Duodenal mucosa (tissue), 2 donors: ENCODE data around the gene IRAK2.
"Not testable (repeated sequence)": the region's sequence is repeated elsewhere in the genome, so short reads cannot be mapped to it uniquely, and the experiment has no call there.

Experiments
- H3K27ac ChIP-seq: one replicate; pipeline ENCODE4 v1.7.0; 2013; ENCODE audit warnings: low read depth, low read length
- H3K27me3 ChIP-seq, 2 donors: one replicate each; pipeline ENCODE4 v1.7.0; 2013; ENCODE audit warnings: low read length in 2 of 2, control low read depth in 1 of 2; ENCODE audit not compliant: insufficient read depth in 2 of 2, control insufficient read depth in 1 of 2
- H3K36me3 ChIP-seq, 2 donors: one replicate each; pipeline ENCODE4 v1.7.0; 2013; ENCODE audit warnings: low read length in 2 of 2, control low read depth in 1 of 2; ENCODE audit not compliant: insufficient read depth in 2 of 2, control insufficient read depth in 1 of 2
- H3K4me1 ChIP-seq, 2 donors: one replicate each; pipeline ENCODE4 v1.7.0; 2013; ENCODE audit warnings: low read length in 2 of 2, control low read depth in 1 of 2; ENCODE audit not compliant: insufficient read depth in 2 of 2, control insufficient read depth in 1 of 2
- H3K4me3 ChIP-seq, 2 donors: one replicate each; pipeline ENCODE4 v1.7.0; 2013; ENCODE audit warnings: low read length in 2 of 2, low read depth in 1 of 2
- H3K9ac ChIP-seq, 2 donors: one replicate each; pipeline ENCODE4 v1.7.0; 2013; ENCODE audit warnings: low read length in 2 of 2, low read depth in 1 of 2
- H3K9me3 ChIP-seq, 2 donors: one replicate each; pipeline ENCODE4 v1.7.0; 2013; ENCODE audit warnings: low read length in 2 of 2, control low read depth in 1 of 2; ENCODE audit not compliant: control insufficient read depth in 1 of 2

Gene IRAK2

DNA sequence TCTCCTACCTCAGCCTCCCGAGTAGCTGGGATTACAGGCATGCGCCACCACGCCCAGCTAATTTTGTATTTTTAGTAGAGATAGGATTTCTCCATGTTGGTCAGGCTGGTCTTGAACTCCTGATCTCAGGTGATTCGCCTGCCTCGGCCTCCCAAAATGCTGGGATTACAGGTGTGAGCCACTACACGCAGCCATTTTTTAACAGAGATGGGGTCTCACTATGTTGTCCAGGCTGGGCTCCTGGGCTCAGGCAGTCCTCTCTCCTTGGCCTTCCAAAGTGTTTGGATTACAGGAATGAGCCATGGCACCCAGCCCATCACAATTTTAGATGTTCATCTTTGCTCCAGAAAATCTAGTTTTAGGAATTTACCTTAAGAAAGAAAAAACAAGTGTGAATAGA is 6.2 kb upstream of the IRAK2 start:
- not testable (repeated sequence) for H3K4me3 ChIP-seq, H3K4me1 ChIP-seq, H3K36me3 ChIP-seq, H3K27ac ChIP-seq, H3K9me3 ChIP-seq, H3K27me3 ChIP-seq, H3K9ac ChIP-seq

DNA sequence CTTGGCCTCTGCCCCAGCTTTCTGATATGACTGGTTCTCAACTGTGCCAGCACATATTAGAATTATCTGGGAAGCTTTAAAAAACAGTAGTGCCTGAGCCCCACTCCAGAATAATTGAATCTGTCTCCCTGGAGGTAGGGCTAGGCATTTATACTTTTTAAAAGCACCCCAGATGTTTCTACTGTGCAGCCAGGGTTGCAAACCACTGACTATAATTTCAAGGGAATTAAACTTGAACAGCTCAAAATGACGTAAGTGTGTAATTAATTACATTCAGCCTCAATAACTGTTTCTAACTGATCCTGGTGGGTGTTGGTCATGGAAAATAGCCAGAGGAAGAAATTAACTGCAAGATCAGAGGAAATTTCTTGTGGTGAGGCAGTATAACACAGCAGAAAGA is 4.4 kb upstream of the IRAK2 start:
- Histone ChIP-seq H3K9me3 (no peaks in the 10 kb centered on the region), H3K27ac (no peak overlapping the region), H3K4me3 (no peak overlapping the region), H3K36me3 (no peaks in the 10 kb centered on the region), H3K4me1 (peaks cover 0 to 8% of the 10 kb centered on the region in 2 donors), H3K27me3 (no peaks in the 10 kb centered on the region), H3K9ac (no peak overlapping the region)

DNA sequence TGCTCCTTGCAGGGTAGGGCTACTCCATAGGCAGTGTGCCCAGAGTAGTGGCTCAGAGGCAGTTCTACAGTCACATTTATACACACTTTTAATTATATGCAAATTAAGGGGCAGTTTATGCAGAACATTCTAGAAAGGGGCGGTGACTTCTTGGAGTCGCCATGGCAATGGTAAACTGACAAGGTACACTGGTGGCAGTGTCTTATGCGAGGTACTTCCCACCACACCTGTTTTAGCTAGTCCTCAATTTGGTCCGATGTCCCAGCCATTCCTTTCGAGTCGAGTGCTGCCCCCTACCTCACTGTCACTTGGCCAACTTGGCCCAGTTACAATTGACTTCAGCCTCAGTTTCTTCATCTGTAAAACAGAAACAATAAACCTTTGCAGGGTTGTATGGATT is 3.8 kb upstream of the IRAK2 start:
- H3K9me3 ChIP-seq = no peaks in the 10 kb centered on the region
- no peaks in the 10 kb centered on the region for H3K27me3 ChIP-seq
- H3K36me3 ChIP-seq = no peaks in the 10 kb centered on the region
- peaks cover 0 to 10% of the 10 kb centered on the region in 2 donors for H3K4me1 ChIP-seq
- H3K9ac ChIP-seq = no peak overlapping the region
- no peak overlapping the region for H3K27ac ChIP-seq
- no peak overlapping the region for H3K4me3 ChIP-seq

DNA sequence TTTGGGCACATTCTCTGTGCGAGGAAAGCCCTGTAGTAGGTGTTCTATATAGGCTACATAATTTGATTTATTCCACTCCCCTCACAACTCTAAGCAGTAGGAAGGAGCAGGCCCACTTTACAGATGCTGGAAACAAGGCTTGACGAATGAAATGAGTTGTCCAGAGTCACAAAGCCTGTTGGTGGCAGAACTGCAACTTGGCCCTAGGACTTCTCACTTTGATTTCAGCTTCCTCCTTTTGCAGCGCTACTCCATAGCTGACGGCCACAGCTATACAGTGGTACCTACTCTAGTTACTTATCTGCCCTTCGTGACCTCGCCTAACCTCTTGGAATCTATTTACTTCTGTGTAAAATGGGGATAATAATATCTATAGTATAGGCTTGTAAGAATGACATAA is 2.5 kb upstream of the IRAK2 start:
- H3K27ac ChIP-seq = no peak overlapping the region
- H3K4me1 ChIP-seq = peaks cover 0 to 10% of the 10 kb centered on the region in 2 donors
- H3K4me3 ChIP-seq = no peak overlapping the region
- H3K27me3 ChIP-seq = no peaks in the 10 kb centered on the region
- H3K9ac ChIP-seq = no peak overlapping the region
- H3K36me3 ChIP-seq = no peaks in the 10 kb centered on the region
- H3K9me3 ChIP-seq = no peaks in the 10 kb centered on the region

DNA sequence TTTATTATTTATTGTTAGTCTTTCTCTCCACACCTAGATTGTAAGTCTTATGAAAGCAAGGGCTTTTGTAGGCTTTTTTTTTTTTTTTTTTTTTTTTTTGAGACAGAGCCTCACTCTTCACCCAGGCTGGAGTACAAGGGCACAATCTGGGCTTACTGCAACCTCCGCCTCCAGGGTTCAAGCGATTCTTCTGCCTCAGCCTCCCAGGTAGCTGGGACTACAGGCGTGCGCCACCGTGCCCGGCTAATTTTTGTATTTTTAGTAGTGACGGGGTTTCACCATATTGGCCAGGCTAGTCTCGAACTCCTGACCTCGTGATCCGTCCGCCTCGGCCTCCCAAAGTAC is 546 bp upstream of the IRAK2 start:
- not testable (repeated sequence) for H3K4me1 ChIP-seq, H3K36me3 ChIP-seq, H3K27me3 ChIP-seq, H3K9me3 ChIP-seq, H3K27ac ChIP-seq
- H3K9ac ChIP-seq = peak overlapping the region in 1 of 2 donors; percentile 70
- peak overlapping the region; percentile 90 for H3K4me3 ChIP-seq

DNA sequence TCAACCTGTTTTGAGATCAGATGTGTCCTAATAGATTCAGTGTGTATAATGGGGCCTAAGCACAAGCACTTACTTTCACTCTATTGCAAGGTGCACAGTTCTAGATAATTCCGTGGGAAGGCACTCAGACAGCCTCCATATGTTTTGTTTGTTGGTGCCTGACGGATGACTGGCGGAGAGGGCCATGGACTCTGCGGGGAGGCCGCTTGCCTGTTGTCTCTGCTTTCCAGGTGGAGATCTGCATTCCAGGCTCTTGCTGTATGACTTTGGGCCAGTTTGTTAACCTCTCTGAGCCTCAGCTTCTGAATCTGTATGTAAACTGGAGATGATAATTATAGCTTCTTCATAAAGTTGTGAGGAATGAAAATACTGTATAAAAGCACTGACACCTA is 1.5 kb downstream of the IRAK2 start:
- no peak overlapping the region for H3K27ac ChIP-seq
- H3K27me3 ChIP-seq = no peaks in the 10 kb centered on the region
- peaks cover 0 to 10% of the 10 kb centered on the region in 2 donors for H3K4me1 ChIP-seq
- H3K9me3 ChIP-seq = peaks cover 0 to 4% of the 10 kb centered on the region in 2 donors
- no peak overlapping the region for H3K9ac ChIP-seq
- no peak overlapping the region for H3K4me3 ChIP-seq
- no peaks in the 10 kb centered on the region for H3K36me3 ChIP-seq

DNA sequence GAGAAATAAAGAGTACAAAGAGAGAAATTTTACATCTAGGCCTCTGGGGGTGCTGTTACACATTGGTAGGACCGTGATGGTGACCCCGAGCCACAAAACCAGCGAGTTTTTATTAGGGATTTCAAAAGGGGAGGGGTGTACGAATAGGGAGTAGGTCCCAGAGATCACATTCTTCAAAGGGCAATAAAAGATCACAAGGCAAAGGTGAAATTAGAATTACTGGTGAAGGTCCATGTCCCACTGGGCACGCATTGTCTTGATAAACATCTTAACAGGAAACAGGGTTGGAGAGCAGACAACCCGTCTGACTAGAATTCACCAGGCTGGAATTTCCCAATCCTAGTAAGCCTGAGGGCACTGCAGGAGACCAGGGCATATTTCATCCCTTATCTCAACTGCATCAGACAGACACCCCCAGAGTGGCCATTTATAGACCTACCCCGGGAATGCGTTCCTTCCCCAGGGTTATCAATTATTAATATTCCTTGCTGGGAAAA is 4.3 kb downstream of the IRAK2 start:
- Histone ChIP-seq H3K4me1 (peaks cover 0 to 10% of the 10 kb centered on the region in 2 donors), H3K9ac (no peak overlapping the region), H3K27ac (no peak overlapping the region)

DNA sequence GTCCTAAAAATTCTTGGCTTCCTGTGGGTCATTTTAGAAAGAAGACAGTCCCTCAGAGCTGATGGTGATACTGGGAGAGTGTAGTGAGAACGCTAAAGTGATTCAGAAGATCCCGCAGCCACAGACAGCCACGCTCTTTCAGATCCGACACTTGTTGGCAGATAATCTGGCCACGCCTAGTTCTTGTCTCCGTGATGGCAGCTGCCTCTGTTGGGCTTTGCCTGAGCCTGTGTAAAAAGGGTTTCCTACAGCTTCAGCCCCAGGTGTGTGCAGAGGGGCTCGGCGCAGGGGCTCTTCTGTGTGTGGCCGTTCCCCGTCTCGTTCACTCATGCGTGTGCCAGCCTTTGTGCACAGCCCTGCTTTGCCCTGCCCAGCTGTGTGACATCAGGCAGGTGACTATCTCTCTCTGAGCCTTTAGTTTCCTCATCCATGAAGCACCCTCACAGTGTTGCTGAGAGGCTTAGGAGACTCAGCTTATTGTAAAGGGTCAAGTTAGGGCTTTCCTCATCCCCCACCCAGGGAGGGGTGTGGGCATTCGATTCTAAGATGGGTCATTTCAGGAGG is 6.3 kb downstream of the IRAK2 start:
- Histone ChIP-seq H3K4me3 (no peak overlapping the region), H3K9ac (no peak overlapping the region), H3K9me3 (peaks cover 0 to 4% of the 10 kb centered on the region in 2 donors), H3K27ac (no peak overlapping the region), H3K36me3 (no peaks in the 10 kb centered on the region), H3K27me3 (no peaks in the 10 kb centered on the region), H3K4me1 (no peaks in the 10 kb centered on the region)

More for the DNA sequence above, 4.3 kb downstream of the IRAK2 start:
- no peaks in the 10 kb centered on the region for H3K36me3 ChIP-seq
- H3K4me3 ChIP-seq = no peak overlapping the region
- peaks cover 0 to 4% of the 10 kb centered on the region in 2 donors for H3K9me3 ChIP-seq
- H3K27me3 ChIP-seq = no peaks in the 10 kb centered on the region

DNA sequence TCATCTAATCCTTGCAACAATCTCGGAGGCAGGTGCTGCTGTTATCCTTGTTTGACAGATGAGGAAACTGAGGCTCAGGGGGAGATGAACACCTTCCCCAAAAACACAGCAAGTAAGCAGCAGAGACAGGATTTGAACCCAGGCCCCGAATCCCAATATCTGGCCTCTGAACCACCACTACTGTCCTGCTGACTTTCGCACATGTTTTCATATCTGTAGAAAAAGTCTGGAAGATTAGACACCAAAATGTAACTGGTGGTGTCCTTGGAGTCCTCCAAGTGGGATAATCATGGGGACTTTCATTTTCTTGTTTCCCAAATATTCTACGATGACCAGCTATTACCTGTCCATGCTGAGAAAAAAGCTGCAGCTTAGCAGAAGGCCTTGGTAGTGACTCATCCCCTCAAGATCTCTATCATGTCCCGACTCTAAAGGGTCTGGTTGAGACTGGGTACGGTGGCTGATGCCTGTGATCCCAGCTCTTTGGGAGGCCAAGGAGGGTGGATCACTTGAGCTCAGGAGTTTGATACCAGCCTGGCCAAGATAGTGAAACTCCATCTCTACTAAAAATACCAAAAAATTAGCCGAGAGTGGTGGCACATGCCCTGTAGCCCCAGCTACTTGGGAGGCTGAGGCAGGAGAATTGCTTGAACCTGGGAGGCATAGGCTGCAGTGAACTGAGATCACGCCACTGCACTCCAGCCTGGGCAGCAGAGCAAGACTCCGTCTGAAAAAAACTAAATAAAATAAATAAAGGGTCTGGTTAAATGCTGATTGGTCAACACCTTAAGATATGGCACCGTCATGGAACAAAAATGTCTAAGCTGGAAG is 8.6 kb downstream of the IRAK2 start:
- no peaks in the 10 kb centered on the region for H3K4me1 ChIP-seq
- no peaks in the 10 kb centered on the region for H3K36me3 ChIP-seq
- no peak overlapping the region for H3K27ac ChIP-seq
- H3K9me3 ChIP-seq = peaks cover 0 to 4% of the 10 kb centered on the region in 2 donors
- H3K27me3 ChIP-seq = no peaks in the 10 kb centered on the region
- H3K4me3 ChIP-seq = no peak overlapping the region
- H3K9ac ChIP-seq = no peak overlapping the region

DNA sequence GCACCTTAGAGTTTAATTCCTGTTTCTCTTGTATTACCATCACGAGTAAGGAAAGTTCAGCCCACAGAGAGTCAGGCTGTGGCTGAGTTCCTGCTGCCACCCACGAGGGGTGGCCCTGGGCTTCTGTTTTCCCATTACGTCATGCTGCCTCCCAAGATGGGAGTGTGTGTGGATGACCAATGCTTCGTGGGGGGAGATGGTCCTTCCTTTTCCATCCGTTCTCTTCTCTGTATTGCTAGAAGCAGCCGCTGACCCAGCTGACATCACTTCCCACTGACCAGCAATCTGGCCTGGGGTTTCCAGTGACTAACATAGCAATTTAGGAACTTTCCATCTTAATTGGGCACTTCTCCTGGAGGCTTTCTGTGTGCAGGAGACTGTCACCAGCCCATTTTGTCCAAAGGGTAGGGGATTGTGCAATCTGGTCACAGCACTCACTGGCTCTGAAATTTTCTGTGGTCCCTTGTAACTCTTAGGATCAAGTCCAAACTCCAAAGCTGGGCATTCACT is 9.3 kb downstream of the IRAK2 start:
- no peaks in the 10 kb centered on the region for H3K9me3 ChIP-seq
- no peaks in the 10 kb centered on the region for H3K27me3 ChIP-seq
- H3K36me3 ChIP-seq = no peaks in the 10 kb centered on the region
- no peak overlapping the region for H3K4me3 ChIP-seq
- H3K4me1 ChIP-seq = no peaks in the 10 kb centered on the region
- no peak overlapping the region for H3K27ac ChIP-seq
- H3K9ac ChIP-seq = no peak overlapping the region
